ENCODE measurements around the gene EIF3I. TPM values are rescaled to one million over a fixed set of nuclear protein-coding genes. Genes with fewer than 3 reads are reported as not detected.

Gene EIF3I
- polyA plus RNA-seq, 1 experiment = 478 TPM

DNA sequence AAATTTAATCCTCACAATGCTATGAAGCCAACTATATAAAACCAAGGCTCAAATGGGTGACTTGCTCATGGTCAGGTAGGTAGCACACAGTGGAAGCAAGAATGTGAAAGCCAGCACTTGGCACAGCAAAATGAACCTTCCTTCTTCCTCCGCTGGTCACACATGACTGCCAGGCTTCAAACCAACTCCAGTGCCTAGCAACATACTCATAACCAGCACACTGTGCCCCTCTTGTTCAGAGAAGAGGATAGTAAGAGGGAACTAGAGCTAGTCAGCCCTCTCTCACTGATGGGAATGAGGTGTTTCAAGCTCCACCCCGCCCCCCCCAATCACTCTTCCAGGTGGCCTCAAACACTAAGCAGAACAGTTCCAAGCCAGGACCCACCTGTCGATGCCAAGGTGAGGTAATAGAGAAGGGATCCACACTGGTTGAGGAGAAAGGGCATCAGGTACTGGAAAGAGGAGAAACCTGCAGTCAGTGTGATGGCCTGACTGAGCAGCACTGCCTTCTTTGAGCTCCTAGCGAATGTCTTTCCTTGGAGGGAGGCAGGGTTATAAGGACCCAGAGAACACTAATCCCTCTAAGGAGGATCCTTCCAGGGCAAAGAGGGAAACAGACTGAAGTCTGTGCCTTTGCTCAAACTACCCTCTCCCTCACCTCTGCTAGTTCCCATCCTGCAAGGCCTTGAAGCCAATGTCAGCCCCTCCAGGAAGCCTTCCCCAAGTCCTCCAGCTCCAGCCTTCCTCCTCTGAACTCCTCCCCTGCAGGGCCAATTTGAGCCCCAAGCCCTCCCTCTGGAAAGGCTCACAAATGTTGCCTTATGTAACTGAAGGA is 1.2 kb upstream of the EIF3I start:
- ChIA-PET POLR2A (no interaction called here), CTCF (interaction anchor here (0.8 to 1.2 kb wide), 2 partner anchors 28 to 131 kb away, joined by 3 read pairs; no protein-coding TSS in a partner anchor)
- H3K27me3 ChIP-seq (ENCODE audit: control insufficient read depth, insufficient read depth, low read length) = no peaks in the 10 kb centered on the region
- peak overlapping the region; percentile 67 for H3K4me3 ChIP-seq (ENCODE audit: low read depth, low read length)
- peaks cover 16% of the 10 kb centered on the region for H3K36me3 ChIP-seq (ENCODE audit: control insufficient read depth, insufficient read depth, low read length)
- no peak for TF ChIP-seq CTCF (IDR thresholded peaks at IDR 0.05; ENCODE audit: insufficient read depth, low read depth, low read length)
- DNase-seq (ENCODE audit: low read depth) = no peak

GRCh38 chr1:32221581-32221979 is 627 bp upstream of the EIF3I start:
- no peak for DNase-seq (ENCODE audit: low read depth)
- peak overlapping the region; percentile 67 for H3K4me3 ChIP-seq (ENCODE audit: low read depth, low read length)
- TF ChIP-seq CTCF (IDR thresholded peaks at IDR 0.05; ENCODE audit: insufficient read depth, low read depth, low read length) = no peak
- no peaks in the 10 kb centered on the region for H3K27me3 ChIP-seq (ENCODE audit: control insufficient read depth, insufficient read depth, low read length)
- ChIA-PET CTCF (interaction anchor here (1.2 kb wide), 1 partner anchor 27 kb away, joined by 3 read pairs; no protein-coding TSS in a partner anchor), POLR2A (no interaction called here)
- peaks cover 15% of the 10 kb centered on the region for H3K36me3 ChIP-seq (ENCODE audit: control insufficient read depth, insufficient read depth, low read length)

- TF ChIP-seq CTCF (IDR thresholded peaks at IDR 0.05; ENCODE audit: insufficient read depth, low read depth, low read length) = no peak
- Histone ChIP-seq H3K27me3 (ENCODE audit: control insufficient read depth, insufficient read depth, low read length) (no peaks in the 10 kb centered on the region), H3K36me3 (ENCODE audit: control insufficient read depth, insufficient read depth, low read length) (peaks cover 21% of the 10 kb centered on the region), H3K4me3 (ENCODE audit: low read depth, low read length) (no peak overlapping the region)
- POLR2A ChIA-PET = no interaction called here
- CTCF ChIA-PET = no interaction called here
- no peak for DNase-seq (ENCODE audit: low read depth)
Measured at GRCh38 chr1:32223683-32224082, 1.5 kb downstream of the EIF3I start.

GRCh38 chr1:32224285-32224684 is 2.1 kb downstream of the EIF3I start:
- Histone ChIP-seq H3K27me3 (ENCODE audit: control insufficient read depth, insufficient read depth, low read length) (no peaks in the 10 kb centered on the region), H3K4me3 (ENCODE audit: low read depth, low read length) (no peak overlapping the region), H3K36me3 (ENCODE audit: control insufficient read depth, insufficient read depth, low read length) (peaks cover 25% of the 10 kb centered on the region)
- ChIA-PET CTCF (no interaction called here), POLR2A (no interaction called here)
- DNase-seq (ENCODE audit: low read depth) = no peak
- TF ChIP-seq CTCF (IDR thresholded peaks at IDR 0.05; ENCODE audit: insufficient read depth, low read depth, low read length) = no peak

GRCh38 chr1:32228771-32229170 is 6.6 kb downstream of the EIF3I start:
- no peak for DNase-seq (ENCODE audit: low read depth)
- ChIA-PET POLR2A (no interaction called here), CTCF (interaction anchor here (1.4 to 2.9 kb wide), 2 partner anchors 13 kb away, joined by 3 to 11 read pairs; no protein-coding TSS in a partner anchor)
- TF ChIP-seq CTCF (IDR thresholded peaks at IDR 0.05; ENCODE audit: insufficient read depth, low read depth, low read length) = no peak
- H3K4me3 ChIP-seq (ENCODE audit: low read depth, low read length) = no peak overlapping the region
- no peaks in the 10 kb centered on the region for H3K27me3 ChIP-seq (ENCODE audit: control insufficient read depth, insufficient read depth, low read length)
- H3K36me3 ChIP-seq (ENCODE audit: control insufficient read depth, insufficient read depth, low read length) = peaks cover 30% of the 10 kb centered on the region

All from BJ (cell line).